SH-SY5Y (cell line): ENCODE data around the gene PLA2G6.

ENCODE experiments used
- GATA2 ChIP-seq: IDR thresholded peaks from 2 replicates; pipeline ENCODE4 v1.6.1; 2011; ENCODE audit warnings: mild to moderate bottlenecking, low read depth, low read length
- GATA3 ChIP-seq: IDR thresholded peaks from 2 replicates; pipeline ENCODE4 v1.6.1; 2011; ENCODE audit warnings: low read depth, mild to moderate bottlenecking, low read length, moderate library complexity

DNA sequence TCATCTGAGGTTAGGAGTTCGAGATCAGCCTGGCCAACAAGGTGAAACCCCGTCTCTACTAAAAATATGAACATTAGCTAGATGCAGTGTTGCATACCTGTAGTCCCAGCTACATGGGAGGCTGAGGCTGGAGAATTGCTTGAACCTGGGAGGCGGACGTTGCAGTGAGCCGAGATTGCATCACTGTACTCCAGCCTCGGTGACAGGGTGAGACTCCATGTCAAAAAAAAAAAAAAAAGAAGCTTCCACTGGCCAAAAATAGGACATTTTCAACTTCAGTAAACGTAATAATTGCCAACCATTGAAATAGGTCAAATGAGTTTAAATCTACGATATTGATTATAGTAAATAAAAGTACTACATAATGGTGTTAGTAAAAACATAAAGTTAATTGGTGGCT, 78.0 kb downstream of the PLA2G6 start:
- TF ChIP-seq GATA2 (no peak), GATA3 (no peak)
